ENCODE data around the gene CCDC107.

DNA sequence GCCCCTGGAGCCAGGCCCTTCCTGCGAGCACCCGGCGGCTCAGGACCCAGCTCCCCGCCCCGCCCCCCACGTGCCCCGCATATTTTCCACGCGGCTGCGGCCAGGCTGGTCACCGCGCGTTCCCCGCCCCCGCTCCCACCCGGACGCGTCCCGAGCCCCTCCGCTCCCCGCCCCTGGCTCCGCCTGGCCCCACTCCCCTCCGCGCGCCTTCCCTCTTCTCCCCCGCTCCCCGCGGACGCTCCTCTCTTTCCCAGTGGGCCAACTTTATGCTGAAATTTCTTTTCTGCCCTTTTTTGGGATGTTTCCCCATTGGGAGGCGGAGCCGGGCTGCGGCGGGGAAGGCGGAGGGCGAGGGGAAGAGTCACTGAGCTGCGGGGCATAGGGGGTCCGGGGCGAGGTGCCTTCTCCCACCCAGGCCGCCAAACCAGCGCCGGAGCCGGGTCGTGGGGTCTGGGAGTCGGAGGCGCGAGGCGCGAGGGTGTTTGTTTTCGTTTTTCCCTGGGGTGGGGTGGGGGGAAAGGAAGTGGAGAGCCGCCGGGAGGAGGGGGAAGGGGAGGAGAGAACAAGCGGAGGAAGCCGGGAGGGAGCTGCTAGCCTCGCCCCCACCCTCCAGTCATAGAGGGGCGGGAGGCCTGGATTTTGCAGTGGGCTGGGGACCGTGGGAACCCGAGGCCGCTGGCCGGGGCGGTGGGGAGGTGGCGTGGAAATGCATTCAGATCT lies 32.7 kb downstream of the CCDC107 start:
- TF ChIP-seq CTCF (conservative IDR thresholded peaks at IDR 0.05; ENCODE audit: low read depth, low read length) (no peak), EZH2 (IDR thresholded peaks at IDR 0.05; ENCODE audit: low read length, unreplicated experiment) (no peak), EZH2phosphoT487 (IDR thresholded peaks at IDR 0.05; ENCODE audit: borderline replicate concordance, low read length) (no peak)

Data from PC-3 (cell line).